ENCODE measurements around the gene NUP42. TPM values are rescaled to one million over a fixed set of nuclear protein-coding genes. Genes with fewer than 3 reads are reported as not detected.

The NUP42 gene
- total RNA-seq, 1 experiment from 2014 or later: 38.6 TPM

DNA sequence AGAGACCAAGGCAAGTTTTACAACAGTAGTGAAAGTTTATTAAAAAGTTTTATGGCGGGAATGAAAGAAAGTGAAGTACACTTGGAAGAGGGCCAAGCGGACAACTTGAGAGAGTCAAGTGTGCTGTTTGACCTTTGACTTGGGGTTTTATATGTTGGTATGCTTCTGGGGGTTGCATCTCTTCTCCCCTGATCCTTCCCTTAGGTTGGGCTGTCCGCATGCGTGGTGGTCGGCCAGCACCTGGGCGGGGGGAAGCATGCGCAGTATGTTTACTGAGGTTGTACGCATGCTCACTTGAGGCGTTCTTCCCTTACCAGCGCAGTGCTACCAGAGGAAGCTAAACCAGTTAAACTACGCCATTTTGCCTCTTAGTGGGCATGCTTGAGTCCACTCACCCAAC is 31.9 kb downstream of the NUP42 start:
- POLR2A ChIA-PET: no interaction called here

GRCh38 chr7:23214423-23214822 is 32.6 kb downstream of the NUP42 start:
- Histone ChIP-seq H3K36me3 (ENCODE audit: control insufficient read depth, insufficient read depth, low read length) (no peaks in the 10 kb centered on the region), H3K4me1 (peaks cover 9% of the 10 kb centered on the region), H3K9me3 (no peaks in the 10 kb centered on the region), H3K4me3 (ENCODE audit: low read depth, low read length) (no peak overlapping the region), H3K27me3 (replicated peaks; ENCODE audit: control insufficient read depth, insufficient read depth, low read length) (no peaks in the 10 kb centered on the region)
- Mint-ChIP-seq H3K4me1 (ENCODE audit: low read depth, unreplicated experiment) (no peaks in the 10 kb centered on the region), H3K9me3 (ENCODE audit: unreplicated experiment) (no peaks in the 10 kb centered on the region), H3K27me3 (ENCODE audit: insufficient read depth, unreplicated experiment) (no peaks in the 10 kb centered on the region), H3K27ac (ENCODE audit: unreplicated experiment) (no peak overlapping the region), H3K4me3 (ENCODE audit: unreplicated experiment) (no peak overlapping the region), H3K36me3 (ENCODE audit: insufficient read depth, unreplicated experiment) (no peaks in the 10 kb centered on the region)
- no peak for DNase-seq
- no TSS peak for BruUV-seq (replicated peaks)
- CTCF ChIA-PET: no interaction called here
- intact Hi-C loops (cut with micrococcal nuclease; ENCODE audit: unreplicated experiment): no loop called here
- TF ChIP-seq CTCF (IDR thresholded peaks at IDR 0.05; ENCODE audit: insufficient read depth in 1 of 2, low read depth in 1 of 2, low read length in 1 of 2, severe bottlenecking in 1 of 2, unreplicated experiment in 1 of 2): no peak
- POLR2A ChIA-PET: no interaction called here

More for the DNA sequence above, 31.9 kb downstream of the NUP42 start:
- no peak overlapping the region for H3K4me3 Mint-ChIP-seq (ENCODE audit: unreplicated experiment)
- no peak for DNase-seq
- Histone ChIP-seq H3K4me3 (ENCODE audit: low read depth, low read length) (no peak overlapping the region), H3K4me1 (peaks cover 9% of the 10 kb centered on the region), H3K27me3 (replicated peaks; ENCODE audit: control insufficient read depth, insufficient read depth, low read length) (no peaks in the 10 kb centered on the region), H3K9me3 (no peaks in the 10 kb centered on the region), H3K36me3 (ENCODE audit: control insufficient read depth, insufficient read depth, low read length) (no peaks in the 10 kb centered on the region)
- no TSS peak for BruUV-seq (replicated peaks)
- H3K27ac Mint-ChIP-seq (ENCODE audit: unreplicated experiment): no peak overlapping the region
- no peaks in the 10 kb centered on the region for H3K9me3 Mint-ChIP-seq (ENCODE audit: unreplicated experiment)
- H3K36me3 Mint-ChIP-seq (ENCODE audit: insufficient read depth, unreplicated experiment): no peaks in the 10 kb centered on the region
- H3K4me1 Mint-ChIP-seq (ENCODE audit: low read depth, unreplicated experiment): no peaks in the 10 kb centered on the region
- intact Hi-C loops (cut with micrococcal nuclease; ENCODE audit: unreplicated experiment): no loop called here
- no peak for TF ChIP-seq CTCF (IDR thresholded peaks at IDR 0.05; ENCODE audit: insufficient read depth in 1 of 2, low read depth in 1 of 2, low read length in 1 of 2, severe bottlenecking in 1 of 2, unreplicated experiment in 1 of 2)
- H3K27me3 Mint-ChIP-seq (ENCODE audit: insufficient read depth, unreplicated experiment): no peaks in the 10 kb centered on the region
- CTCF ChIA-PET: no interaction called here

DNA sequence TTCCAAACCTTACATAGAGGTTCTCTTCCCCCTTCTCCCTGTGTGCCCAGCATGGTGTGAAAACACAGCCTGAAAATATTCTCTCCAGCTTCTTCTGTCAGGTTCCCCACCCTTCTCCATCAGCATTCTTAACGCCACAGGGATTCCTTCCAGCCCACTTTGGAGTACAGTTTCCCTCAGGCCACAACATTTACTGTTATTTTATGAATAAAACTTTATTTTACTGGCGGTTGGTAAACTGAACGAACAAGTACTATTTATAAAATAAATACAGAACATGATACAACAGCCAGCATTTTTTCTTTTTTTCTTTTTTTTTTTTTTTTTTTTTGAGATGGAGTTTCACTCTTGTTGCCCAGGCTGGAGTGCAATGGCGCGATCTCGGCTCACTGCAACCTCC is 33.1 kb downstream of the NUP42 start:
- Mint-ChIP-seq H3K36me3 (ENCODE audit: insufficient read depth, unreplicated experiment) (no peaks in the 10 kb centered on the region), H3K9me3 (ENCODE audit: unreplicated experiment) (no peaks in the 10 kb centered on the region), H3K4me1 (ENCODE audit: low read depth, unreplicated experiment) (no peaks in the 10 kb centered on the region), H3K27me3 (ENCODE audit: insufficient read depth, unreplicated experiment) (no peaks in the 10 kb centered on the region), H3K27ac (ENCODE audit: unreplicated experiment) (no peak overlapping the region), H3K4me3 (ENCODE audit: unreplicated experiment) (no peak overlapping the region)
- Histone ChIP-seq H3K4me1 (peaks cover 9% of the 10 kb centered on the region), H3K4me3 (ENCODE audit: low read depth, low read length) (no peak overlapping the region), H3K27me3 (replicated peaks; ENCODE audit: control insufficient read depth, insufficient read depth, low read length) (no peaks in the 10 kb centered on the region), H3K36me3 (ENCODE audit: control insufficient read depth, insufficient read depth, low read length) (no peaks in the 10 kb centered on the region), H3K9me3 (no peaks in the 10 kb centered on the region)
- CTCF ChIA-PET: no interaction called here
- TF ChIP-seq CTCF (IDR thresholded peaks at IDR 0.05; ENCODE audit: insufficient read depth in 1 of 2, low read depth in 1 of 2, low read length in 1 of 2, severe bottlenecking in 1 of 2, unreplicated experiment in 1 of 2): no peak
- no peak for DNase-seq
- POLR2A ChIA-PET: no interaction called here
- intact Hi-C loops (cut with micrococcal nuclease; ENCODE audit: unreplicated experiment): no loop called here
- no TSS peak for BruUV-seq (replicated peaks)
